Cortex of kidney (tissue), 1 donor: ENCODE data around the gene ZC3H13.

Experiments used
- DNase-seq: peaks from one replicate; lab custom pipeline; 2025; lab: John Stamatoyannopoulos, UW

Gene ZC3H13

GRCh38 chr13:46052319-46053161 lies at the start of gene ZC3H13:
Gene ZC3H13, minus strand, starts transcription at chr13:46052746. Its CDS starts 7,239 bp downstream, at chr13:46045507.
- no peak for DNase-seq

- DNase-seq, result no peak
Observed at GRCh38 chr13:46102255-46102605, 49.7 kb upstream of the ZC3H13 start.

GRCh38 chr13:46101484-46102254 lies 49.1 kb upstream of the ZC3H13 start:
- no peak for DNase-seq

GRCh38 chr13:46101002-46101401 lies 48.5 kb upstream of the ZC3H13 start:
- DNase-seq, result no peak

- no peak for DNase-seq
Observed at GRCh38 chr13:46100191-46100815, 47.8 kb upstream of the ZC3H13 start.

- DNase-seq, result no peak
Observed at GRCh38 chr13:46097663-46098062, 45.1 kb upstream of the ZC3H13 start.

- DNase-seq, result no peak
Observed at GRCh38 chr13:46097015-46097414, 44.5 kb upstream of the ZC3H13 start.

GRCh38 chr13:46094478-46094877 lies 41.9 kb upstream of the ZC3H13 start:
- DNase-seq, result no peak

GRCh38 chr13:46088821-46089562 lies 36.4 kb upstream of the ZC3H13 start:
- no peak for DNase-seq

GRCh38 chr13:46087481-46087880 lies 34.9 kb upstream of the ZC3H13 start:
- no peak for DNase-seq

GRCh38 chr13:46086985-46087384 lies 34.4 kb upstream of the ZC3H13 start:
- DNase-seq, result no peak

- DNase-seq, result no peak
Observed at GRCh38 chr13:46086421-46086922, 33.9 kb upstream of the ZC3H13 start.

- no peak for DNase-seq
Observed at GRCh38 chr13:46085737-46086136, 33.2 kb upstream of the ZC3H13 start.

GRCh38 chr13:46082324-46082723 lies 29.8 kb upstream of the ZC3H13 start:
- DNase-seq, result no peak

GRCh38 chr13:46079770-46080169 lies 27.2 kb upstream of the ZC3H13 start:
- no peak for DNase-seq

GRCh38 chr13:46077265-46077664 lies 24.7 kb upstream of the ZC3H13 start:
- DNase-seq, result no peak

- DNase-seq, result no peak
Observed at GRCh38 chr13:46076827-46077226, 24.3 kb upstream of the ZC3H13 start.

- no peak for DNase-seq
Observed at GRCh38 chr13:46075811-46076210, 23.3 kb upstream of the ZC3H13 start.

GRCh38 chr13:46071590-46072249 lies 19.2 kb upstream of the ZC3H13 start:
- DNase-seq, result no peak

GRCh38 chr13:46063292-46063691 lies 10.7 kb upstream of the ZC3H13 start:
- no peak for DNase-seq

- DNase-seq, result no peak
Observed at GRCh38 chr13:46062185-46062584, 9.6 kb upstream of the ZC3H13 start.
